ENCODE results near the gene DISP2. TPM values are rescaled to one million over a fixed set of nuclear protein-coding genes. Genes with fewer than 3 reads are reported as not detected.

Gene DISP2
- total RNA-seq, 4 donors from 2014 or later, result 0.81 to 5.9 (median 3.6) TPM

GRCh38 chr15:40340740-40341400 is 17.1 kb upstream of the DISP2 start, which contains the start of gene CCDC9B:
CCDC9B (minus strand) TSS chr15:40340939; CDS start chr15:40340819, 120 bp downstream.
- intact Hi-C loops (cut with DNase I), result no loop called here
- peak within 1 kb of the TSS; percentile 97 to 99 (median 99) for H3K27ac ChIP-seq
- WGBS, 2 donors, result 14 to 67% methylated on average over 3 to 13 of the region's 17 CpGs
- peak; percentile 98 to 99 for DNase-seq
- peaks cover 7 to 10% of the 10 kb centered on the region in 2 donors for H3K36me3 ChIP-seq
- peak within 1 kb of the TSS; percentile 2 to 52 (median 48) for H3K4me3 ChIP-seq (replicated peaks in 1 of 3)
- no peaks in the 10 kb centered on the region for H3K9me3 ChIP-seq
- H3K27me3 ChIP-seq, result no peaks in the 10 kb centered on the region
- peak in 1 of 2 donors; percentile 93 for TF ChIP-seq POLR2A (IDR thresholded peaks at IDR 0.05)
- TF ChIP-seq, protein P1, sequence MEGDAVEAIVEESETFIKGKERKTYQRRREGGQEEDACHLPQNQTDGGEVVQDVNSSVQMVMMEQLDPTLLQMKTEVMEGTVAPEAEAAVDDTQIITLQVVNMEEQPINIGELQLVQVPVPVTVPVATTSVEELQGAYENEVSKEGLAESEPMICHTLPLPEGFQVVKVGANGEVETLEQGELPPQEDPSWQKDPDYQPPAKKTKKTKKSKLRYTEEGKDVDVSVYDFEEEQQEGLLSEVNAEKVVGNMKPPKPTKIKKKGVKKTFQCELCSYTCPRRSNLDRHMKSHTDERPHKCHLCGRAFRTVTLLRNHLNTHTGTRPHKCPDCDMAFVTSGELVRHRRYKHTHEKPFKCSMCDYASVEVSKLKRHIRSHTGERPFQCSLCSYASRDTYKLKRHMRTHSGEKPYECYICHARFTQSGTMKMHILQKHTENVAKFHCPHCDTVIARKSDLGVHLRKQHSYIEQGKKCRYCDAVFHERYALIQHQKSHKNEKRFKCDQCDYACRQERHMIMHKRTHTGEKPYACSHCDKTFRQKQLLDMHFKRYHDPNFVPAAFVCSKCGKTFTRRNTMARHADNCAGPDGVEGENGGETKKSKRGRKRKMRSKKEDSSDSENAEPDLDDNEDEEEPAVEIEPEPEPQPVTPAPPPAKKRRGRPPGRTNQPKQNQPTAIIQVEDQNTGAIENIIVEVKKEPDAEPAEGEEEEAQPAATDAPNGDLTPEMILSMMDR (IDR thresholded peaks at IDR 0.05), result no peak
- peaks cover 75 to 98% of the 10 kb centered on the region in 2 donors for H3K4me1 ChIP-seq

DNA sequence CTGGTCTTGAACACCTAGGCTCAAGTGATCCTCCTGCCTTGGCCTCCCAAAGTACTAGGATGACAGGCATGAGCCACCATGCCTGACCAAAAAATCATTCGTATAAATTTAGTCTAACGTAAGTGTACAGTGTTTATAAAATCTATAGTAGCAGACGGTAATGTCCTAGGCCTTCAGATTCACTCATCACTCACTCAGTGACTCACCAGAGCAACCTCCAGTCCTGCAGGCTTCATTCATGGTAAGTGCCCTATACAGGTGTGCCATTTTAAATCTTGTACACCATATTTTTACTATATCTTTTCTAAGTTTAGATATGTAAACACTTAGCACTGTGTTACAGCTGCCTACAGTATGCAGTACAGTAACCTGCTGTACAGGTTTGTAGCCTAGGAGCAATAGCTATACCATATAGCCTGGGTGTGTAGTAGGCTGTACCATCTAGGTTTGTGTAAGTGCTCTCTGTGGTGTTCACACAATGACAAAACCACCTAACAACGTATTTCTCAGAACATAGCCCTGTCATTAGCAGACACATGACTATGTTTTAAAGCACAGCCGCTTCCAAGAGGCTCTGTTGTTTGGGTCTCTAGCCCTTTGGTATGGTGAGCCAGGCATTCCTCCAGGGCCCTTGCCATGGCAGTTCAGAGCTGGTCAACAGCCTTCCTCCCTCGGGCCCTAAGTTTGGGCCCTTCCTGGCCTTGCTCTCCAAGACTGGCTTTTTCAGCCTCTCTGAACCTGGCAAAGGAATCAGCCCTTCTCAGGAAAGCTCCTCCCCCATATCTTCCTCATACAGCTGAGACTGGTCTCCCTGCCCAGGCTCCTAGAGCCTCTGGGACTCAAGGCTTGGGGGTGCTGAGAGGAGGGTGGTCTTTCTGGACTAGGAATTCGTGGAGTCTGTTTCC is 15.4 kb upstream of the DISP2 start:
- Histone ChIP-seq H3K4me3 (replicated peaks in 1 of 3) (no peak overlapping the region), H3K27me3 (no peaks in the 10 kb centered on the region), H3K9me3 (no peaks in the 10 kb centered on the region), H3K4me1 (peaks cover 70 to 90% of the 10 kb centered on the region in 2 donors), H3K27ac (peak overlapping the region; percentile 7 to 99 (median 49)), H3K36me3 (no peaks in the 10 kb centered on the region)
- intact Hi-C loops (cut with DNase I), result no loop called here
- 63 to 72% methylated on average over 7 of the region's 7 CpGs for WGBS, 2 donors
- DNase-seq, result peak; percentile 38 to 39
- peak in 1 of 2 donors; percentile 27 for TF ChIP-seq POLR2A (IDR thresholded peaks at IDR 0.05)
- TF ChIP-seq, protein P1 (IDR thresholded peaks at IDR 0.05), result no peak

- Histone ChIP-seq H3K9me3 (no peaks in the 10 kb centered on the region), H3K4me1 (peaks cover 62 to 81% of the 10 kb centered on the region in 2 donors), H3K4me3 (replicated peaks in 1 of 3) (no peak overlapping the region), H3K27ac (peak overlapping the region; percentile 49 to 99 (median 90)), H3K27me3 (no peaks in the 10 kb centered on the region), H3K36me3 (no peaks in the 10 kb centered on the region)
- intact Hi-C loops (cut with DNase I), result no loop called here
- DNase-seq, result no peak
- TF ChIP-seq, protein P1 (IDR thresholded peaks at IDR 0.05), result no peak
- no peak for TF ChIP-seq POLR2A (IDR thresholded peaks at IDR 0.05)
- WGBS, 2 donors, result 85 to 87% methylated on average over 10 of the region's 10 CpGs
These were observed 14.5 kb upstream of the DISP2 start for GRCh38 chr15:40343512-40343911.

- H3K4me3 ChIP-seq (replicated peaks in 1 of 3), result no peak overlapping the region
- H3K9me3 ChIP-seq, result no peaks in the 10 kb centered on the region
- no peak for TF ChIP-seq POLR2A (IDR thresholded peaks at IDR 0.05)
- TF ChIP-seq, protein P1 (IDR thresholded peaks at IDR 0.05), result no peak
- H3K27ac ChIP-seq, result peak overlapping the region; percentile 82 to 90 (median 89)
- no peaks in the 10 kb centered on the region for H3K27me3 ChIP-seq
- H3K36me3 ChIP-seq, result no peaks in the 10 kb centered on the region
- DNase-seq, result no peak
- intact Hi-C loops (cut with DNase I), result no loop called here
- H3K4me1 ChIP-seq, result peaks cover 55 to 74% of the 10 kb centered on the region in 2 donors
- WGBS, 2 donors, result 39 to 52% methylated on average over 4 to 6 of the region's 6 CpGs
These were observed 13.8 kb upstream of the DISP2 start for GRCh38 chr15:40344217-40344616.
